ENCODE measurements around the gene BEX4.

DNA sequence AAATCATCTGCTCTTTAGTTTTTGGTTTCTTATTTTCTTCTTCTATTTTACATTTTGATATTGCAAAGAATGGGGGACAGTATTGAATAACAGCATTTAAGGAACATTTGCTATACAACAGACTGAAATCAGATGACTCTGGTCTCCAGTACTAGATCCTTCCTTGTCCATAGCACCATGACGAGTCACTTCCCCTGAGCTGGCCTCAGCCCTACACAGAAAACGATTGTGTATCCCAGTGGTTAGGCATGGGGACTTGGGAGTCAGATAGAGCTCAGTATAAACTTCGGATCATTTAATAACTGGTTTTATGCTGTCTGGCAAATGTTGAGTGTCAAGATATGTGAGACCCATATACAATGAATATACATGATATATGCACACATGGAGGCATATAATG is 44.7 kb upstream of the BEX4 start:
- no peak for TF ChIP-seq POLR2A (IDR thresholded peaks at IDR 0.05; ENCODE audit: extremely low read depth, insufficient read length)
- TF ChIP-seq, protein P1, sequence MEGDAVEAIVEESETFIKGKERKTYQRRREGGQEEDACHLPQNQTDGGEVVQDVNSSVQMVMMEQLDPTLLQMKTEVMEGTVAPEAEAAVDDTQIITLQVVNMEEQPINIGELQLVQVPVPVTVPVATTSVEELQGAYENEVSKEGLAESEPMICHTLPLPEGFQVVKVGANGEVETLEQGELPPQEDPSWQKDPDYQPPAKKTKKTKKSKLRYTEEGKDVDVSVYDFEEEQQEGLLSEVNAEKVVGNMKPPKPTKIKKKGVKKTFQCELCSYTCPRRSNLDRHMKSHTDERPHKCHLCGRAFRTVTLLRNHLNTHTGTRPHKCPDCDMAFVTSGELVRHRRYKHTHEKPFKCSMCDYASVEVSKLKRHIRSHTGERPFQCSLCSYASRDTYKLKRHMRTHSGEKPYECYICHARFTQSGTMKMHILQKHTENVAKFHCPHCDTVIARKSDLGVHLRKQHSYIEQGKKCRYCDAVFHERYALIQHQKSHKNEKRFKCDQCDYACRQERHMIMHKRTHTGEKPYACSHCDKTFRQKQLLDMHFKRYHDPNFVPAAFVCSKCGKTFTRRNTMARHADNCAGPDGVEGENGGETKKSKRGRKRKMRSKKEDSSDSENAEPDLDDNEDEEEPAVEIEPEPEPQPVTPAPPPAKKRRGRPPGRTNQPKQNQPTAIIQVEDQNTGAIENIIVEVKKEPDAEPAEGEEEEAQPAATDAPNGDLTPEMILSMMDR (IDR thresholded peaks at IDR 0.05; ENCODE audit: low read depth, low read length), result no peak
- TF ChIP-seq, protein P2, sequence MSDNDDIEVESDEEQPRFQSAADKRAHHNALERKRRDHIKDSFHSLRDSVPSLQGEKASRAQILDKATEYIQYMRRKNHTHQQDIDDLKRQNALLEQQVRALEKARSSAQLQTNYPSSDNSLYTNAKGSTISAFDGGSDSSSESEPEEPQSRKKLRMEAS (IDR thresholded peaks at IDR 0.05; ENCODE audit: low read depth, low read length), result no peak
- TF ChIP-seq MYC (IDR thresholded peaks at IDR 0.05; ENCODE audit: low read depth, low read length), result no peak
